ENCODE measurements around the gene ITGA1. TPM values are rescaled to one million over a fixed set of nuclear protein-coding genes. Genes with fewer than 3 reads are reported as not detected.

ITGA1 gene
- total and polyA plus RNA-seq, 9 donors: 4.9 to 41.2 (median 14.7) TPM

DNA sequence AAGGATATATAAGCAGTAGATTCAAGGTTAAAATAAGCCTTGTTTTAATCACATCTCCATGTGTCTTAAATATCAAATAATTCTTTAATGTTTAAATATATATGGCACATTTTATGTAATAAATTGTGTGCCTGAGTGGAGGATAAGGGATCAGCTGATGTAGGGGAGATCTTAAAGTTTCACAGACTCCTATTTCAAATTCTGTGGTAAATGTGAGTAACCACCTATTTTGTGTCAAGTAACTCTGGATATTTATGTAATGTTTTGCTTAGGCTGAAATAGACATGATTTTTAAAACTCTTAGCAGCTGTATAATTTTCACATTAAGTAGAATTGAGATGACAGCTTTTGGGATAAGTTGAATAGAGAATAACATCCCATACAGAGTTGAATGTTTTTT is 160.1 kb downstream of the ITGA1 start:
- DNase-seq: no peak
- no peaks in the 10 kb centered on the region for H3K27me3 ChIP-seq
- TF ChIP-seq POLR2A (IDR thresholded peaks at IDR 0.05) (no peak), EP300 (IDR thresholded peaks at IDR 0.05) (no peak)
- H3K4me1 ChIP-seq (ENCODE audit: insufficient read depth): no peaks in the 10 kb centered on the region
- no peak overlapping the region for H3K27ac ChIP-seq
- intact Hi-C loops (cut with DNase I): loop anchor here in 3 of 4 donors (5.0 to 10.0 kb wide), 2 partner anchors 144 to 147 kb away; no protein-coding TSS in a partner anchor
- H3K9me3 ChIP-seq: no peaks in the 10 kb centered on the region
- H3K4me3 ChIP-seq: no peak overlapping the region
- H3K36me3 ChIP-seq: no peaks in the 10 kb centered on the region

DNA sequence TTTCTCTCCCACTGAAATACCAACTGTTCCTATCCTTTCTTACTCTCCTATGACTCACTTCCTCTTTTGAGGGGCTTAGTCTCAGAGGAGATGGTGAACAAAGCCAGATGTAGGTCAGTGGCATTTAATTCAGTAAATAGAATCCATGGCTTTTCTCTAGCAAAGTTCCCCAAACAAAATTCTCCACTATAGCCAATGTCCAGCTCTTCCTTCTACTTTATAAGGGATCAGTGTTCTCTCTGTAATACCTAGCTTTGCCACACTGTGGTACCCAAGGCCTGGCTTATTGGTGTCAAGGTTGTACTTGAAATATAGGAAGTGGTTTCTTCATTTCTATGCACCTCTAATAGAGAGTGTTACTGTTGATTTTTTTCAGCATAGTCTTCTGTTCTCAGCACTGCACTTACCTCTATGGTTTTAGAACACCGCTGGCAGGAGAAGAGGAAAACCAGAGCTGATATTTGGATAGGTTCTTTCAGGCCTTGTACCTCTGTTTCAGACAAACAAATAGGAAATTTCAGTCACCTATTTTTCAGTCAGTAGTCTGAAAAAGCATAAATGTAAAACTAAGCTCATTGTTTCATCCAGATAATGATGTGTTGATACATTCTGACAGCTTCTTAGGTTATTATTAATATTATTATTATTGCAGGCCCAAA is 160.8 kb downstream of the ITGA1 start:
- no peak for TF ChIP-seq EP300 (IDR thresholded peaks at IDR 0.05)
- peak; percentile 9 to 70 (median 63) for TF ChIP-seq CTCF (IDR thresholded peaks at IDR 0.05)
- DNase-seq: peak; percentile 29 to 61 (median 36)
- Histone ChIP-seq H3K4me3 (no peak overlapping the region), H3K27me3 (no peaks in the 10 kb centered on the region), H3K27ac (no peak overlapping the region), H3K36me3 (no peaks in the 10 kb centered on the region), H3K9me3 (no peaks in the 10 kb centered on the region), H3K4me1 (ENCODE audit: insufficient read depth) (no peaks in the 10 kb centered on the region)
- intact Hi-C loops (cut with DNase I): loop anchor here in 3 of 4 donors (5.0 to 10.0 kb wide), 2 partner anchors 144 to 146 kb away; no protein-coding TSS in a partner anchor
- WGBS, 3 donors: 44 to 49% (median 46%) methylated on average over 1 of the region's 1 CpG

DNA sequence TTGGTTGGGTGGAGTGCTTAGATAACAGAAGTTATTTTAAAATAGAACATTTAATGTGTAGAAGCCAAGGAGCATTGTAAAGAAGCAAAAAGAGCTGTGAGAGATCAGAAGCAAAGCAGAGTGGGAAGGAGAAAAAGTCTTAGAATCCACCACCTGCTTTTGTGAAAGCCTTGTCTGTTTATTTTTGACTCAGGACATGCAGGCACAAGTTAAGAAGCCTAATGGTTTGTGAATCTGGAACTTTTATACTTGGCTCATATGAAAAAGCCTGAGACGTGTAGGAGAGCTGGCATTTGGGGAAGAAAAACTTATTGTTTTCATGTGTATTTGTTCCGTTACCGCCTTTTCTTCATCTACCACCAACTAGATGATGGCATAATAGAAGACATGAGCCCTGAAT is 163.0 kb downstream of the ITGA1 start:
- no peak for DNase-seq
- Histone ChIP-seq H3K4me1 (ENCODE audit: insufficient read depth) (no peaks in the 10 kb centered on the region), H3K4me3 (no peak overlapping the region), H3K9me3 (no peaks in the 10 kb centered on the region), H3K27ac (no peak overlapping the region), H3K27me3 (no peaks in the 10 kb centered on the region), H3K36me3 (no peaks in the 10 kb centered on the region)
- TF ChIP-seq POLR2A (IDR thresholded peaks at IDR 0.05): no peak
- TF ChIP-seq EP300 (IDR thresholded peaks at IDR 0.05): no peak
- TF ChIP-seq CTCF (IDR thresholded peaks at IDR 0.05): no peak
- intact Hi-C loops (cut with DNase I): loop anchor here in 1 of 4 donors (5.0 kb wide), 1 partner anchor 147 kb away; no protein-coding TSS in a partner anchor
- 85 to 94% (median 92%) methylated on average over 3 of the region's 3 CpGs for WGBS, 3 donors

DNA sequence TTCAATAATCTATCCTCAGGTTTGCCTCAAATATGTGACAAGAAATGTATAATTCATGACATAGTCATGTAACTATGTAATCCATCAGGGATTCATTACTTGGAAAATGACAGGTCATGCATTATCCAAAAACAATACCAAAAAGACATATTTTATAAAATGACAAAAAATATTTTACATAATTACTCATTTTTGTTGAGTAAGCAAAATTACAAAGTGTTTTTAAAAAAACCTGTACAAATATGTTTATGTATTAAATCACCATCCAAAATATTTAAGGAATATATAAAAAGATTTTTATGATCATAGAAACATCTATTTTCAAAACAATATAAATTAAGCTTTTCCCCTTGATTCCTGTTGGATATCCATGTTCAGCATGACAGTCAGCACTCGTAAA is 164.8 kb downstream of the ITGA1 start:
- WGBS, 3 donors: 97 to 99% (median 97%) methylated on average over 1 of the region's 1 CpG
- TF ChIP-seq POLR2A (IDR thresholded peaks at IDR 0.05) (no peak), CTCF (IDR thresholded peaks at IDR 0.05) (no peak), EP300 (IDR thresholded peaks at IDR 0.05) (no peak)
- DNase-seq: no peak
- intact Hi-C loops (cut with DNase I): loop anchor here in 1 of 4 donors (5.0 kb wide), 1 partner anchor 145 kb away; no protein-coding TSS in a partner anchor
- H3K4me1 ChIP-seq (ENCODE audit: insufficient read depth): no peaks in the 10 kb centered on the region
- no peaks in the 10 kb centered on the region for H3K36me3 ChIP-seq
- no peak overlapping the region for H3K27ac ChIP-seq
- H3K27me3 ChIP-seq: no peaks in the 10 kb centered on the region
- no peak overlapping the region for H3K4me3 ChIP-seq
- H3K9me3 ChIP-seq: no peaks in the 10 kb centered on the region

- intact Hi-C loops (cut with DNase I): no loop called here
- Histone ChIP-seq H3K9me3 (no peaks in the 10 kb centered on the region), H3K27ac (no peak overlapping the region), H3K4me1 (ENCODE audit: insufficient read depth) (no peaks in the 10 kb centered on the region), H3K27me3 (no peaks in the 10 kb centered on the region), H3K36me3 (no peaks in the 10 kb centered on the region), H3K4me3 (no peak overlapping the region)
- TF ChIP-seq CTCF (IDR thresholded peaks at IDR 0.05): no peak
- no peak for TF ChIP-seq EP300 (IDR thresholded peaks at IDR 0.05)
- TF ChIP-seq POLR2A (IDR thresholded peaks at IDR 0.05): no peak
- DNase-seq: no peak
- WGBS, 3 donors: 87 to 88% (median 88%) methylated on average over 4 of the region's 4 CpGs
Measured at GRCh38 chr5:52956014-52956413, 168.3 kb downstream of the ITGA1 start.
